ENCODE data around the gene SERGEF.

- TF ChIP-seq CTCF (IDR thresholded peaks at IDR 0.05) = no peak
- TF ChIP-seq POLR2A (IDR thresholded peaks at IDR 0.05) = no peak
These were observed 60.4 kb downstream of the SERGEF start for GRCh38 chr11:17952487-17952886.
